ENCODE results near the gene MAP3K7CL.

MAP3K7CL gene

DNA sequence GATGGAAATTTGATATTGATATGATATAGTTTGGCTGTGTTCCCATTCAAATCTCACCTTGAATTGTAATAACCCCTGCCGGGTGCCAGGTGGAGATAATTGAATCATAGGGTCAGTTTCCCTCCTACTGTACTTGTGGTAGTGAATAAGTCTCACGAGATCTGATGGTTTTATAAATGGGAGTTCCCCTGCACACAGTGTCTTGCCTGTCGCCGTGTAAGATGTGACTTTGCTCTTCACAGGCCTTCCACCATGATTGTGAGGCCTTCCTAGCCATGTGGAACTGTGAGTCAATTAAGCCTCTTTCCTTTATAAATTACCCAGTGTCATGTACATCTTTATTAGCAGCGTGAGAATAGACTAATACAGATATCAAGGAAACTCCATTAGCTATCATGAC lies 74.6 kb downstream of the MAP3K7CL start:
- no peak for DNase-seq

DNA sequence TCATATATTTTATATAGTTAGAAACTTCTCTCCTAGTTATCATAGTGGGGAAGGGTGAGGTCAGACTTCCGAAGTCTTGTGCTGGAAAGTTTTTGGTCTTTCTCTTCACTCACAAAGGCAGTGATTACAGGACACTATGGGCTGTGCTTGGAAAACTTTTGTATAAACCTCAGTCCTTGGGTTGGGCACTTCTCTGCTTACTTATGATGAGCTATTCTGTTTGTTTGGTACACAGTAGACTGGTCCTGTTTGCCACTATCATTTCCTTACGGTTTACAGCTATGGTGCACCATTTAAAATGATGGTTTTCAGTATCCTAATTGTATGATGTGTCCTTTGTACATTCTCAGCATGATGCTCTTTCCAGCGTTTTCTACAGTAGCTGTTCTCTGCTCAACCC lies 75.5 kb downstream of the MAP3K7CL start:
- no peak for DNase-seq

DNA sequence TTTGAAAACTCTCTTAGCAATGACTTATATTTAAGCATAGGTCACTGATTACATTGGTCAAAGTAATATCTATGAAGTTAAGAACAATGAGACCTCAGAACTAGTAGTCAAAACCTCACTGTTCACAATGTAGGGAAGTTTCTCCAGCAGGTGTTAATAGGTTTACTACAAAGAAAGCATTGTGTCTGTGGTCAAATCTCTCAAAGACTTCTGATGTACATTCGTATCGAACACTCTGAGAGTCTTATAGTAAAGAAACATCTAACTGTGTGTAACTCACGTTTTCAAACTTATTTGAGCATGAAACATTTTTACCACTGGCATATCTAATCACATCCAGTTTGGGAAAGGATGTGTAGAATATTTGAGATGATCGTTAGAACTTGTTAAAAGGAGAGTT lies 76.0 kb downstream of the MAP3K7CL start:
- no peak for DNase-seq

GRCh38 chr21:29207201-29207600 lies 76.8 kb downstream of the MAP3K7CL start:
- DNase-seq: no peak

DNA sequence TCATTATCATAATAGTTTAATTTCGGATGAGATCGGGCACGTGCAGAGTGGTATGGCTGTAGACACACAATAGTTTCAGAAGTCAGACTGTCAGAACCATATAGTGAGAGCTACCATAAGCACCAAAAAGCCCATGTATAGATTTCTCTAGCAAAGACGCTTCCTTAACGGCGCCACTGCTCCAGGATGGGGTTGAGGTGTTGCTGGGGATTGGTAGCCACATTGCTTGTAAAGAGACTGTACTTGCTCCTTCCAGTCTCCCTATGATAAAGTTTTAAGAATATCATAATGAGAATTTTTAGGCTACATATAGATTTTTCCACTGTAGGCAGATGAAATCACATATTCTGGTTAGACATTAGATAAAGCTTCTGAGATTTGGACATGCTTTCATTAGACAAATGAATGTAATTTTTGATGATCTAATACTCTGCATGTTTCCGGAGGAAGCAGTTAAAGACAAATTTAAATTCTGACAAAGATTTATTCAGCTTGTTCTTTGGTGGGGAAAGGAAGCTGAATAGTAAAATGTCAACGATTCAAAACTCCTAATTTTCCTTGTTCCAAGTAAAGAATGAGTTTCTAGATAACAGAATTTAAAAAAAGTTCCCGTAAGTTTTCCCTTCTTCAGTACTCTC lies 77.7 kb downstream of the MAP3K7CL start:
- DNase-seq: no peak

DNA sequence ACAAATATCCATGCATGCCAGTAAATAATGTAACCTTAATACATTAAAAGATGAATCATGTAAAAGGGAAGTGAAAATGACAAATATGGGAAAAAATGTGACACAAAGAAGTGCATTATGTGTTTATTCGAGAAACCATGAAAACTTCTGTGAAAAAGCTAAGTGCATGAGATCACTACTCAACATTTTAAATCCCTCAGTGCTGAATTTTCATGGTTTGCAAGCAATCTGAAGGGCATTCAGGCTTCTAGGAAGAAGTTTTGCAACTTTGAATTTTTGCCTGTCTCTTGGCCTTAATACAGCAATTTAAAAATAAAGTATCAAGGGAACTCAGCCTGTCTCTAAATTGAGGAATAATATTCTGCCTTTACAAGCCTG lies 78.2 kb downstream of the MAP3K7CL start:
- no peak for DNase-seq

DNA sequence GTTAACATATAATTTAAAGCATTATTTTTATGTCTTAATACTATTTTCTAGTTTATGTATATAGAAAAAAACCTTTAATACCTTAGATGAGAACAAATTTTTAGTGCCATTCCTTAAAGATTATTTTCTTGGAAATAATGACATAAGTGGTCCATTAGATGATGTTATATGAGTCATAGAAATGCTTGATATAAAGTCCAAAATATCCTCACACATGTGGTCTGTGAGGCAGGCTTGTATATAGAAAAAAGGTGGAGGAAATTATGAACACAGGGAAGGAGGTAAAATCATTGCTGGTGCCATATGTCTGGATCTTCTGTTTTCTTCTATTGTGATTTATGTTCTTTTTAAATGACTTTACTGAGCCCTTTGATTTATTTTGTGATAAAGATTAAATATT lies 79.3 kb downstream of the MAP3K7CL start:
- no peak for DNase-seq

GRCh38 chr21:29211205-29211604 lies 80.8 kb downstream of the MAP3K7CL start:
- no peak for DNase-seq

- DNase-seq: no peak
These were observed 82.0 kb downstream of the MAP3K7CL start for GRCh38 chr21:29212446-29212845.

DNA sequence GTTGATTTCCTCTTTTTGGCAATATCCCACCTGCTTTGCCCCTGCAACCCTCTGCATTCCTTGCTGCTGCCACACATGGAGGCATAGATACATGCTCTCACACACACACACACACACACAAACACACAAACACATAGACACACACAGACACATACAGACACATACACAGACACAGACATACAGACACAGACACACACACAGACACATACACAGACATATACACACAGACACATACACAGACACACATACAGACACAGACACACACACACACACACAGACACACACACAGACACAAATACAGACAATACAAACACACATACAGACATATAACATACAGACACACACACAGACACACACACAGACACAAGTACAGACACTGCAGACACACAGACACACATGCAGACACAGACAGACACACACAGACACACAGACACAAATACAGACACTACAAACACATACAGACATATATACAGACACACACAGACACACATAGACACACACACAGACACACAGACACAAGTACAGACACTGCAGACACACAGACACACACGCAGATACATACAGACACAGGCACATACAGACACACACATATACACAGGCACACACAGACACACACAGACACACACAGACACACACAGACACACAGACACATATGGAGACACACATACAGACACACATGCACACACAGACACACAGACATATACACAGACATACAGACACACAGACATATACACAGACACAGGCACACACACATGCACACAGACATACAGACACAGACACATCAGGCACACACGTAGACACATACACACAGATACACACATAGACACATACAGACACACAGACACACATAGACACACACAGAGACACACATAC lies 83.3 kb downstream of the MAP3K7CL start:
- DNase-seq: no peak

GRCh38 chr21:29215709-29216108 lies 85.3 kb downstream of the MAP3K7CL start:
- DNase-seq: no peak

DNA sequence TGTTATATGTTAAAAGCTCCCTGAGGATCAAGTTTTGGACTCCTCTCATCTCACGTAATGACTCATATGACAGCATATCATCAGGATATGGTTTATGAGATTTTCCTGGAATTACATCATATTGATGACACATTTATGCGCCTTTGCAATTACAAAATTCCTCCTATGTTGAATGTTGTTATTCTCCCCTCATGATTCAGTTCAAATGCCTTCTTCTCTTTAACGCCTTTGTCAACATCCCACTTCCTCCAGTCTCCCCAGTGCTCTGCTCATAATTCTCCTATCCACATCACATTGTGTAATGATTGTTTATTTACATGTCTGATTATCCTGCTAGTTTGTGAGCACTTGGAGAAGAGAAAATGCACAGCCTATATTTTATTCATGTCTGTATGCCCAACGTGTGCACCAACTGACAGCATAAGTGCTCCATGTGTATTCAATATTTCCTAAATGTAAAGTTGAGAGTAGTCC lies 87.4 kb downstream of the MAP3K7CL start:
- no peak for DNase-seq

GRCh38 chr21:29218749-29219148 lies 88.3 kb downstream of the MAP3K7CL start:
- DNase-seq: no peak

- no peak for DNase-seq
These were observed 88.8 kb downstream of the MAP3K7CL start for GRCh38 chr21:29219165-29219770.

GRCh38 chr21:29221253-29221744 lies 90.9 kb downstream of the MAP3K7CL start:
- no peak for DNase-seq

DNA sequence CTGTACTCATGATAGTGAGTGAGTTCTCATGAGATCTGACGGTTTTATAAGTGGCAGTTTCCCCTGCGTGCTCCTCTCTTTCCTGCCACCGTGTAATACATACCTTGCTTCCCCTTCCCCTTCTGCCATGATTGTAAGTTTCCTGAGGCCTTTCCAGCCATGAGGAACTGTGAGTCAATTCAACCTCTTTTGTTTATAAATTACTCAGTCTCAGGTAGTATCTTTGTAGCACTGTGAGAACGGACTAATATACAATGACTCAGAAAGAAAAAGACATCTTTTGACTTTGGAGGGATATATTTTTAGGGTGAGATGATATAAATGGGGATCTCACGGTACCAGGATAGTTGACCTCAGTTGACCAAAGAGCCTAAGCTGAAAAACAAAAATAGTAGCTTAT lies 93.6 kb downstream of the MAP3K7CL start:
- DNase-seq: no peak

Measured in activated CD4-positive, alpha-beta T cell treated with anti-CD3 and anti-CD28 coated beads, Interleukin-2, amount 50 U/mL, for 16 hours (primary cell).